Breast epithelium (tissue), 3 donors: ENCODE measurements around the gene BNC2.

Source experiments
- CTCF ChIP-seq, 3 donors: fragments of 450-650 bp; IDR thresholded peaks; one replicate each; pipeline ENCODE4 v1.5.1; 2016 to 2017; ENCODE audit warnings: antibody characterized with exemption in 3 of 3, mild to moderate bottlenecking in 3 of 3, moderate library complexity in 3 of 3
- POLR2A ChIP-seq: fragments of 450-650 bp; IDR thresholded peaks from one replicate; pipeline ENCODE4 v1.6.1; 2016; ENCODE audit warnings: antibody characterized with exemption, mild to moderate bottlenecking, moderate library complexity

- TF ChIP-seq CTCF (IDR thresholded peaks at IDR 0.05), result no peak
- TF ChIP-seq POLR2A, result no peak
Observed at GRCh38 chr9:16898464-16898863, 28.0 kb upstream of the BNC2 start.
